GM18508 (cell line): ENCODE measurements around the gene MYL10.

ENCODE experiments used
- ATAC-seq: cut with Tn5 transposase; IDR thresholded peaks from one replicate; pipeline ENCODE4 v1.9.1; 2021; ENCODE audit warnings: moderate number of reproducible peaks; ENCODE audit not compliant: insufficient read depth, unreplicated experiment

The MYL10 gene

GRCh38 chr7:101629171-101629570 is at the start of gene MYL10:
Gene MYL10, minus strand, starts transcription at chr7:101629296. Its CDS starts 178 bp downstream, at chr7:101629118.
- ATAC-seq: no peak

GRCh38 chr7:101678658-101679057 is 49.6 kb upstream of the MYL10 start:
- ATAC-seq: no peak

GRCh38 chr7:101677797-101678479 is 48.8 kb upstream of the MYL10 start:
- no peak for ATAC-seq

GRCh38 chr7:101677391-101677790 is 48.3 kb upstream of the MYL10 start:
- no peak for ATAC-seq

GRCh38 chr7:101676956-101677355 is 47.9 kb upstream of the MYL10 start:
- no peak for ATAC-seq

GRCh38 chr7:101676062-101676598 is 47.0 kb upstream of the MYL10 start:
- no peak for ATAC-seq

- ATAC-seq: no peak
These were observed 45.3 kb upstream of the MYL10 start for GRCh38 chr7:101674439-101674838.

GRCh38 chr7:101673951-101674350 is 44.9 kb upstream of the MYL10 start:
- ATAC-seq: no peak

- ATAC-seq: no peak
These were observed 44.2 kb upstream of the MYL10 start for GRCh38 chr7:101673315-101673714.

GRCh38 chr7:101671371-101672356 is 42.6 kb upstream of the MYL10 start:
- ATAC-seq: no peak

GRCh38 chr7:101669307-101669706 is 40.2 kb upstream of the MYL10 start:
- no peak for ATAC-seq

GRCh38 chr7:101668726-101669125 is 39.6 kb upstream of the MYL10 start:
- ATAC-seq: no peak

GRCh38 chr7:101667920-101668319 is 38.8 kb upstream of the MYL10 start:
- no peak for ATAC-seq

- ATAC-seq: no peak
These were observed 38.3 kb upstream of the MYL10 start for GRCh38 chr7:101667399-101667798.

GRCh38 chr7:101666741-101667140 is 37.6 kb upstream of the MYL10 start:
- ATAC-seq: no peak

- no peak for ATAC-seq
These were observed 37.2 kb upstream of the MYL10 start for GRCh38 chr7:101666293-101666692.

- no peak for ATAC-seq
These were observed 35.9 kb upstream of the MYL10 start for GRCh38 chr7:101664893-101665471.

GRCh38 chr7:101664436-101664835 is 35.3 kb upstream of the MYL10 start:
- ATAC-seq: no peak

- no peak for ATAC-seq
These were observed 34.7 kb upstream of the MYL10 start for GRCh38 chr7:101663747-101664146.

- ATAC-seq: no peak
These were observed 33.4 kb upstream of the MYL10 start for GRCh38 chr7:101662447-101662998.
